PC-3 (cell line): Measurements from ENCODE around the gene SLC4A7. TPM values are rescaled to one million over a fixed set of nuclear protein-coding genes. Genes with fewer than 3 reads are reported as not detected.

ENCODE experiments used
- ATAC-seq: fragments of 200-7000 bp; cut with Tn5 transposase; 2 replicates; pipeline ENCODE4 v1.9.1; 2020; ENCODE audit warnings: mild to moderate bottlenecking, moderate library complexity
- BruUV-seq: library from RNA; stranded (reverse); fragments of 400-500 nt; replicated peaks from 2 replicates; lab custom pipeline; 2021; lab: Mats Ljungman, UMichigan
- CTCF ChIA-PET: fragments of 300-600 bp; sonication (Branson Sonifier 250); formaldehyde crosslinking; loops from one replicate; lab custom pipeline; 2022; ENCODE audit warnings: antibody characterized with exemption; lab: Charles Lee
- POLR2A ChIA-PET: fragments of 300-600 bp; sonication (Branson Sonifier 250); formaldehyde crosslinking; loops from one replicate; lab custom pipeline; 2022; ENCODE audit warnings: antibody characterized with exemption; ENCODE audit not compliant: unreplicated experiment; lab: Charles Lee
- DNase-seq: peaks from one replicate; pipeline ENCODE4 v3.0.0-alpha.2; 2015
- H2AFZ ChIP-seq: fragments of 300-600 bp; sonication (generic); 2 replicates; pipeline ENCODE4 v1.6.0; 2016; ENCODE audit warnings: antibody characterized with exemption, low read length
- H3F3A ChIP-seq: fragments of 300-600 bp; sonication (generic); one replicate; pipeline ENCODE4 v1.6.0; 2017; ENCODE audit warnings: antibody characterized with exemption, low read length, control low read depth, mild to moderate bottlenecking; ENCODE audit not compliant: unreplicated experiment
- H3K27ac ChIP-seq: fragments of 300-600 bp; sonication (generic); 2 replicates; pipeline ENCODE4 v1.5.1; 2016; ENCODE audit warnings: mild to moderate bottlenecking, low read length
- H3K27me3 ChIP-seq: fragments of 300-600 bp; sonication (generic); 2 replicates; pipeline ENCODE4 v1.6.1; 2016; ENCODE audit warnings: low read length, mixed read lengths
- H3K36me3 ChIP-seq: fragments of 300-600 bp; sonication (generic); 2 replicates; pipeline ENCODE4 v1.6.1; 2016; ENCODE audit warnings: low read depth, mixed run types, low read length, mixed read lengths
- H3K4me1 ChIP-seq: fragments of 300-600 bp; sonication (generic); 2 replicates; pipeline ENCODE4 v1.5.1; 2016; ENCODE audit warnings: low read length; ENCODE audit not compliant: insufficient read depth
- H3K4me2 ChIP-seq: fragments of 300-600 bp; sonication (generic); 2 replicates; pipeline ENCODE4 v1.6.0; 2016; ENCODE audit warnings: low read length
- H3K4me3 ChIP-seq: fragments of 300-600 bp; sonication (generic); 2 replicates; pipeline ENCODE4 v1.5.1; 2016; ENCODE audit warnings: mild to moderate bottlenecking, low read length, mixed read lengths
- H3K79me2 ChIP-seq: fragments of 300-600 bp; sonication (generic); 2 replicates; pipeline ENCODE4 v1.6.1; 2017; ENCODE audit warnings: low read length, mixed read lengths
- H3K9ac ChIP-seq: fragments of 300-600 bp; sonication (generic); 2 replicates; pipeline ENCODE4 v1.6.0; 2016; ENCODE audit warnings: mild to moderate bottlenecking, low read length
- H3K9me2 ChIP-seq: fragments of 300-600 bp; sonication (generic); replicated peaks from 2 replicates; pipeline ENCODE4 v1.6.1; 2016; ENCODE audit warnings: mixed run types, low read length, mixed read lengths
- H3K9me3 ChIP-seq: fragments of 300-600 bp; sonication (generic); 2 replicates; pipeline ENCODE4 v1.6.1; 2016; ENCODE audit warnings: low read length, mixed read lengths
- H4K20me1 ChIP-seq: fragments of 300-600 bp; sonication (generic); 2 replicates; pipeline ENCODE4 v1.6.1; 2016; ENCODE audit warnings: low read length, mixed read lengths
- CTCF ChIP-seq: fragments of 300-600 bp; sonication (generic); conservative IDR thresholded peaks from 2 replicates; pipeline ENCODE4 v1.5.1; 2017; ENCODE audit warnings: antibody characterized with exemption, low read depth, mild to moderate bottlenecking, low read length
- EZH2 ChIP-seq: fragments of 300-600 bp; sonication (generic); IDR thresholded peaks from one replicate; pipeline ENCODE4 v1.6.1; 2017; ENCODE audit warnings: antibody characterized with exemption, mild to moderate bottlenecking, low read length; ENCODE audit not compliant: unreplicated experiment
- EZH2phosphoT487 ChIP-seq: fragments of 300-600 bp; sonication (generic); IDR thresholded peaks from 2 replicates; pipeline ENCODE4 v1.6.1; 2018; ENCODE audit warnings: mild to moderate bottlenecking, antibody characterized with exemption, low read length, borderline replicate concordance
- intact Hi-C: fragments of 100-400 bp; cut with micrococcal nuclease; formaldehyde crosslinking; loops from 2 replicates; pipeline ENCODE4 v1.9.0; 2023
- total RNA-seq: library from RNA; depleted of rRNA; stranded (reverse); fragments of >200 nt; gene quantifications from 2 replicates; pipeline ENCODE4 v1.2.3, GENCODE V29; 2014

The SLC4A7 gene
- total RNA-seq, 1 experiment from 2014 or later = 56.0 TPM

GRCh38 chr3:27526614-27527315 is 42.6 kb upstream of the SLC4A7 start:
- Histone ChIP-seq H3K27me3 (no peaks in the 10 kb centered on the region), H3K79me2 (no peaks in the 10 kb centered on the region), H3K4me2 (no peak overlapping the region), H3F3A (peaks cover 9% of the 10 kb centered on the region), H2AFZ (no peak overlapping the region), H4K20me1 (no peaks in the 10 kb centered on the region), H3K9ac (no peak overlapping the region), H3K9me2 (no peaks in the 10 kb centered on the region), H3K9me3 (no peaks in the 10 kb centered on the region), H3K4me3 (no peak overlapping the region), H3K27ac (no peak overlapping the region), H3K4me1 (peaks cover 33% of the 10 kb centered on the region), H3K36me3 (no peaks in the 10 kb centered on the region)
- BruUV-seq = no TSS peak
- no peak for ATAC-seq
- POLR2A ChIA-PET = no interaction called here
- intact Hi-C loops = no loop called here
- no peak for DNase-seq
- CTCF ChIA-PET = no interaction called here
- no peak for TF ChIP-seq EZH2

- H3K4me1 ChIP-seq = peaks cover 43% of the 10 kb centered on the region
- H4K20me1 ChIP-seq = no peaks in the 10 kb centered on the region
- peak overlapping the region; percentile 64 for H3K27ac ChIP-seq
- no peaks in the 10 kb centered on the region for H3K9me2 ChIP-seq
- no peak overlapping the region for H3K9ac ChIP-seq
- ATAC-seq (no peak), DNase-seq (no peak)
- no peak overlapping the region for H3K4me3 ChIP-seq
- no peaks in the 10 kb centered on the region for H3K79me2 ChIP-seq
- ChIA-PET POLR2A (no interaction called here), CTCF (no interaction called here)
- TF ChIP-seq EZH2 = no peak
- TF ChIP-seq EZH2phosphoT487 = no peak
- TF ChIP-seq CTCF = no peak
- H2AFZ ChIP-seq = no peak overlapping the region
- intact Hi-C loops = no loop called here
- H3K9me3 ChIP-seq = no peaks in the 10 kb centered on the region
- H3K4me2 ChIP-seq = peak overlapping the region; percentile 25; the same call in 1 of the 2 replicates
- no TSS peak for BruUV-seq
- peaks cover 9% of the 10 kb centered on the region for H3F3A ChIP-seq
- H3K27me3 ChIP-seq = no peaks in the 10 kb centered on the region
- H3K36me3 ChIP-seq = no peaks in the 10 kb centered on the region
Measured at GRCh38 chr3:27521872-27522265, 37.7 kb upstream of the SLC4A7 start.

GRCh38 chr3:27521179-27521871 is 37.1 kb upstream of the SLC4A7 start:
- peak; percentile 70 for ATAC-seq
- no peaks in the 10 kb centered on the region for H3K9me3 ChIP-seq
- H3K27me3 ChIP-seq = no peaks in the 10 kb centered on the region
- ChIA-PET POLR2A (no interaction called here), CTCF (no interaction called here)
- no peaks in the 10 kb centered on the region for H4K20me1 ChIP-seq
- H3K4me2 ChIP-seq = peak overlapping the region; percentile 25; the same call in 1 of the 2 replicates
- no TSS peak for BruUV-seq
- H3K4me3 ChIP-seq = no peak overlapping the region
- H2AFZ ChIP-seq = peak overlapping the region; percentile 44; the same call in 1 of the 2 replicates
- H3K4me1 ChIP-seq = peaks cover 43% of the 10 kb centered on the region
- peak; percentile 90 for DNase-seq
- intact Hi-C loops = no loop called here
- peak overlapping the region; percentile 64 for H3K27ac ChIP-seq
- no peak for TF ChIP-seq EZH2phosphoT487
- TF ChIP-seq CTCF = no peak
- TF ChIP-seq EZH2 = no peak
- H3F3A ChIP-seq = peaks cover 9% of the 10 kb centered on the region
- H3K36me3 ChIP-seq = no peaks in the 10 kb centered on the region
- H3K9me2 ChIP-seq = no peaks in the 10 kb centered on the region
- H3K79me2 ChIP-seq = no peaks in the 10 kb centered on the region
- peak overlapping the region; percentile 7; the same call in 1 of the 2 replicates for H3K9ac ChIP-seq
